CD4-positive, alpha-beta T cell treated with Interleukin-21 for 1 hour (primary cell): ENCODE results near the gene LYPD6B.

Source experiments
- DNase-seq: peaks from one replicate; pipeline ENCODE4 v3.0.0-alpha.2; 2020

LYPD6B gene

GRCh38 chr2:149129433-149129832, 90.9 kb downstream of the LYPD6B start:
- no peak for DNase-seq

GRCh38 chr2:149132339-149132738, 93.8 kb downstream of the LYPD6B start:
- DNase-seq, result no peak

GRCh38 chr2:149132901-149133300, 94.4 kb downstream of the LYPD6B start:
- no peak for DNase-seq

GRCh38 chr2:149134335-149134923, 95.9 kb downstream of the LYPD6B start:
- DNase-seq, result no peak

- no peak for DNase-seq
These were observed 97.6 kb downstream of the LYPD6B start for GRCh38 chr2:149136111-149136510.

GRCh38 chr2:149141046-149141445, 102.5 kb downstream of the LYPD6B start:
- no peak for DNase-seq

GRCh38 chr2:149143734-149144133, 105.2 kb downstream of the LYPD6B start:
- DNase-seq, result no peak

- DNase-seq, result no peak
These were observed 107.1 kb downstream of the LYPD6B start for GRCh38 chr2:149145314-149146295.

- no peak for DNase-seq
These were observed 108.4 kb downstream of the LYPD6B start for GRCh38 chr2:149146876-149147275.

GRCh38 chr2:149148194-149149006, 109.9 kb downstream of the LYPD6B start:
- DNase-seq, result no peak

GRCh38 chr2:149149007-149149297, 110.5 kb downstream of the LYPD6B start:
- DNase-seq, result no peak

GRCh38 chr2:149152469-149152953, 114.0 kb downstream of the LYPD6B start:
- DNase-seq, result no peak

- DNase-seq, result no peak
These were observed 116.9 kb downstream of the LYPD6B start for GRCh38 chr2:149155196-149155969.

GRCh38 chr2:149155988-149156387, 117.5 kb downstream of the LYPD6B start:
- no peak for DNase-seq

GRCh38 chr2:149156971-149157740, 118.7 kb downstream of the LYPD6B start:
- no peak for DNase-seq

- no peak for DNase-seq
These were observed 120.5 kb downstream of the LYPD6B start for GRCh38 chr2:149158957-149159356.

GRCh38 chr2:149160195-149160594, 121.7 kb downstream of the LYPD6B start:
- no peak for DNase-seq

GRCh38 chr2:149160701-149161217, 122.3 kb downstream of the LYPD6B start:
- DNase-seq, result peak; percentile 45

GRCh38 chr2:149161481-149162225, 123.2 kb downstream of the LYPD6B start:
- peak; percentile 3 for DNase-seq

- DNase-seq, result no peak
These were observed 125.8 kb downstream of the LYPD6B start for GRCh38 chr2:149164296-149164695.

GRCh38 chr2:149164827-149165226, 126.3 kb downstream of the LYPD6B start:
- no peak for DNase-seq
